COR-L47 (cell line): ENCODE data around the gene LDHD.

ENCODE experiments used
- DNase-seq: peaks from one replicate; lab custom pipeline; 2025; lab: John Stamatoyannopoulos, UW

LDHD gene

DNA sequence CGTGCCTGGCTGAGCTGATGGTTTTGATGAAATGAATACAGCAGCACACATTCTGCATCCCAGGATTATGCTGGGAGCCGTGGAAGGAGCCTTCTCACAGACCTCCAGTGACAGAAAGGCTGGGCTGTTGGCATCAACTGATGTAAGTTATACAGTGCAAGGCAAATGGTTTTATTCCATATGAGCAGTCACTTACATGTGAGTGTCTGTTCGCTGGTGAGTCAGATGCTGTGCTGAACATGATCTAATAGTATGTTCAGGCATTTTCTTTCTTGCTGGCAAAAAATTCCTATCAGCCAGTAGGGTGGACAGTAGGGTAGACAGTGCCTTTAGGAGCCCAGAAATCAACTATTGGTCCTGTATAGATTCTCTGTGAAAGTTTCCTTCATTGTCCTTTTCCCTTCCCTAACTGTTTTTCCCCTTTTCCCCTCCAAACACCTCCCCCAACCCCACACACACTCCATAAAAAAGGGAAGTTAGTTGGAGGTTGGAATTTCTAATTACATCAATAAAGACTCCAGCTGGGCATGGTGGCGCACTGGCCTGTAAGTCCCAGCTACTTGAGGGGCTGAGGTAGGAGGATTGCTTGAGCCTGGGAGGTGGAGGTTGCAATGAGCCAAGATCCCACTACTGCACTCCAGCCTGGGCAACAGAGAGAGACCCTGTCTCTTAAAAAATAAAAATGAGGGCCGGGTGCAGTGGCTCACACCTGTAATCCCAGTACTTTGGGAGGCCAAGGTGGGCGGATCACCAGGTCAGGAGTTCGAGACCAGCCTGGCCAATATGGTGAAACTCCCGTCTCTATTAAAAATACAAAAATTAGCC is 36.2 kb downstream of the LDHD start:
- DNase-seq: no peak

DNA sequence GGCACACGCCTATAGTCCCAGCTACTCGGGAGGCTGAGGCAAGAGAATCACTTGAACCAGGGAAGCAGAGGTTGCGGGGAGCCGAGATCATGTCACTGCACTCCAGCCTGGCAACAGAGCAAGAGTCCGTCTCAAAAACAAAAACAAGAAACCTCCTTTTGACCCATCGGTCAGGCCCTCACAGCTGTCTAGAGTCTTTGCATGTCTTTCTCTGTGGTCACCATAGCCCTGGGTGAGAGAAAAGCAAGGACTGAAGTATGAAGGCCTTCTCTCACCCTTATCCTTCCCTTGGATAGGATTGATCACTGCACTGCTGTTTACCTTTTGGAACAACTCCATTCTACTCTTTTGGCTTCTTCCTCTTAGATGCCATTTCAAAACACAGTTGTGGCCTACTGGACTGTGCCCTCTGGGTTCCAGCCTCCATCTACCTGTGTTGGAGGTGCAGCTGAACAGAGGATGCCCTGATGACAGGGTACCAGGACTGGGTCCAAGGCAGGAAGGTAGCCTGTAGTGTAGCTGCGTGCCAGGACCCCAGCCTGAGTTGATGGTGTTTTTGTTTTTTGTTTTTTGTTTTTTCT is 37.1 kb downstream of the LDHD start:
- DNase-seq: no peak

DNA sequence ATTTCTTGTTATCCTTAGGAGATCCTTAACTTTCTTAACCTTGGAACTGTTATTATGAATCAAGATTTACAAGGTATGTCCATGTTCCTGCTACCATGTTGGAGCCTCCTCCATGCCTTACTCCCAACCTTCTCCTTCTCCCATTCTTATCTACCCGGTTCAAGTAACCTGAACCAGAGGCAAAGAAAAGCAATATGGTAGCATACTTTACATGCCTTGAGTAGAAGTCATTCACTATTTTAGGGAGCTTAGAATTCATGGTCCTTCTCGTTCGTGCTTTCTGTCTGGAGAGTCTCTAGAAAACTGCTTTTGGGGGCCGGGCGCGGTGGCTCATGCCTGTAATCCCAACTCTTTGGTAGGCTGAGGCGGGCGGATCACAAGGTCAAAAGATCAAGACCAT is 37.7 kb downstream of the LDHD start:
- DNase-seq: no peak

DNA sequence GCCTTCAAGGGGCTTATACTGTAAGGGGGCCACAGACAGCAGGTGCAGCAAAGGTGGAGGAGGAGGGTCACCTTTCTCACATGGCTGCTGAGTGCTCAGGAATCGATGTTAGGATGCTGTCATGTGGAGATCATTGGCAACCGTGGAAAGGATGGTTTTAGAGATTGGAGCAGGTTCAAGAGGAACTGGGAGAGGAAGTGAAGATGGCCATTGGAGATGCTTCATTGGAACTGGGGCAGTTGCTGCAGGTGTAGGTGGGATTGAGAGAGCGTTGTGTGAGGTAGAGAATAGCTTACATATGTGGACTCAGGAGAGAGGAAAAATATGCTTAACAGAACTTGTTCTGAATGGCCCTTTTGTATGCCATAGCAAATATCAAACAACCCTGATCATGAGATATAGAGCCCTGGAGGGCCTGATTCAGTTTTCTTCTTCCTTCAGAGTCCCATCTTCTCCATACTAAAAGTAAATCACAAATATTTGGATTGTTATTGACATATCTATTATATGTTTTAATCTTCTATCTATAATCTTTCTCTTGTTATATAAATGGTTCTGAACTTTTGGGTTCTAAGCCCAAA is 40.8 kb downstream of the LDHD start:
- DNase-seq: no peak

DNA sequence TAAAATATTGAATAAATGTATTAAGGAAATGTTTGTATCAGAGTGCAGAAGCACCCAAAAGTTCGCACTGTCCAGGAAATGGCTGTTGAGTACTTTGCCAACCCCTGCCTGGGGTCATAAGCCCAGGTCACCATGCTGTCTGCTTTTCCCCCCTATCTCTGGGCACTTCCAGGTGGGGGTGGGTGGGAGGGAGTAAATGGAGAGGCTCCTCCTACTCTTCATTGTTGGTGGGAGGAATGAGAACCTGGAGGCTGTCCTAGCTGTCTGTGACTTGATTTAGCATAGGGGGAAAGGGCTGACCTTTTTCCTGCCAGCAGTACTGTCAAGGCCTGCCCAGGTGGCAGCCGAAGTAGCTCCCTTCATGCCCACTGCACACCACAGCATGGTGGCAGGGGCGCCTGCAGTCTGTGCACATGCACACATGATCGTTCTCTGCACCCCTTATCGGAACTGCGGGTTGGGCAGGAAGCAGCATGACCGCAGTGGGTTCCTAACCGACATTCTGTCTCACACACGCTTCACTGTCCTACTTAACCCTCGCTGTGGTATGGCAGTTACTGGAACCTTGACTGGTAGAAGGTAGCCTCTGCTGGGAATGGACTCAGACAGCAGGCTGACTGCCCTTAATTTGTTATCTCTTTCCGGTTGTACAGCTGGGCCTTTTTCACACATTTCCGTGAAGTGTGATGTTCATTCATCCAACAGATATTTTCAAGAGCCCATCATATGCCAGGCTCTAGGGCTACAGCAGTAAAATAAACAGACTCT is 41.5 kb downstream of the LDHD start:
- DNase-seq: no peak

DNA sequence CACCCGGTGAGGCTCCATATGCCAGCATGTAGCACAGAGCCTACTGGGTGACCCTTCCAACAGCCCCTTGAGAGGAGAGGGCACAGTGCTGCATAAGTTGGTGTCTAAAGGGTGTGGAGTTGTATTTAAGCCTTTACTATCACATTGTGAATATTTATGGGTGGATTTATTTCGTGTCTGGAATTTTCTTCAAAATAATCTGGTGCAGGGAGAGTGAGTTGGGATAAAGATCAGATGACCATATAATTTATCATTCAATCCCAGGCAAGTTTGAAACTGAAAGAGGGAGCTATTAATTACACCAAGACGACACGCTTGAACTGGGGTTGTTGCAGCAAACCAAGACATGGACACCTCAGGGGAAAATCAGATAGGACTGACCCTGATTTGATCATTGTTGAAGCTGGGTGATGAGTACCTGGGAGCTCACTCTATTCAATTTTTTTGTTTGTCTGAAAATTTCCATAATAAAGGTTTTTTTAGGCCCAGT is 42.2 kb downstream of the LDHD start:
- no peak for DNase-seq

DNA sequence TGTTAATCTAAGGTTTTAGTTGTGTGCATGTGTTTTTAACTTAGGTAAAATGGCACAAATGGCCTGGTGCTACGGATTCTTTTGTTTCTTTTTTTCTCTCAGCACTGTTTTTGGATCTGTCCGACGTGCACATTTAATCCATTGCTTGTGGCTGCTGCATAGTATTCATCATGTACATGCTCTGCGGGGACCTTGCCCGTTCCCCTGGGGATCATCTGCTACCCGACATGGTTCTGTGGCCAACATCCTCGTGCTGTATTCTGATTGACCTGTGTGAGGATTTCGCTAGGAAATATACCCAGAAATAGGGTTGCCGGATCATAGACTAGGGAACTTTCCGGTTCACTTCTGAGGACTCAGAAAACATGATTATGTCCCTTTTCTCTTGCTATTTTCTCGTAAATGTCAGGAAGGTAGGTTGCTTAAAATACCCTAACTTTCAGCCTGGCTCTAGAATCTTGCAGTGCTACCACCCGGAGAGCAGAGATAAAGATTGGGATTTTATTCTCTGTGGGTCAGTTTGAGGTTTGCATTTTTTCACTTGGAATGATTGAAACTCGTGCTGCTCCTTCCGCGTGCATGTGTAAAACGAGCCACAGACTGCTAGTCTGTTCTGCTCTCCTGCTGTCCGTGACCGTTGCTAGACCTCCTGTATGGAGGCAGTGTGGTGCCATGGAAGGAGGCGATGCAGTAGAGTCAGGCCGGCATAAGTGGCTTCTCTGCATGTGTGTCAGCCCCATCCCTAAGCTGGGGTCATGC is 42.9 kb downstream of the LDHD start:
- DNase-seq: no peak

DNA sequence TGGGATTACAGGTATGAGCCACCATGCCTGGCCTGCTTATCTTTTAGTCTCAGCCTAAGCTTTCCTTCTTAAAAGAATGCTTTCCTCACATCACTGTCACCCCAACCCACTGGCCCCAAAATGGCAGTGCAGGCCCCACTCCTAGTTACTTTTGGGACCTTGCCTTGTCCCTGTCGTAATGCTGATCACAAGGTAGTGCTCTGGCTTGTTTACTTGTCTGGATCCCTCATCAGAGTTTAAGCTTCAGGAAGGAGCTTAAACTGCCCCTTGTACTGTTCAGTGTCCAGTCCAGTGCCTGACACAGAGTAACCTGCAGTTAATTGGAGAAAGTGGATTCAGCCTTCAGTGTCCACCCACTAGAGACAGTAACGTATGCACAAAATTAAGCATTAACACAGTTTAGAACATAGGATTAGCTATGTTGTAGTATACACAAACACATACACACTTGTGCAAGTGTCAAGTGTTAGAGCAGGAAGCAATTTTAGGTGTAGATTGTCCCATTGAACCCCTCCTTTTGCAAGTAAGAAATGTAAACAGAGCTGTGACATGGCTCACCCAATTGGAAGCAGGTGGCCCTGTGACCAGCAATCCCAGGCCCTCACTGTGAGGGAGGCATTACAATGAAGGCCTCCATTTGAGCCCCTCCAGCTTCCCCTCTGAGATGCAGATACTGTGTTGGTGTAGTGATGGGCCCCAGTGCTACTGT is 44.2 kb downstream of the LDHD start:
- no peak for DNase-seq

DNA sequence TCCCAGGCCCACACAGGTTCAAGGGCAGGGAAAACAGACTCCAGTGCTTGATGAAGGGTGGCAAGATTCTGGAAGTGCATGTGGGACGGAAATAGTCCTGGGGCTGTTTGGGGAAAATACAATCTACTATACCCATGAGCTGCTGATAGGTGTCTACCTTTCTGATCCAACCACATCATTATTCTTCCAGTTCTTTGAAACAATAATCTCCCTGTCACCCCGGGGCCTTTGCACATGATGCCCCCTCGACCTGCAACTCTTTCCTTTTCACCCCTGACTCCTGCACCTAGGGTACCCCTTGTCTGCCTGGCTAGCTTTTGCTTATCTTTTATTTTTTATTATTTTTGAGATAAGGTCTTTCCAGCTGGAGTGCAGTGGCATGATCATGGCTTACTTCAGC is 45.0 kb downstream of the LDHD start:
- DNase-seq: no peak

DNA sequence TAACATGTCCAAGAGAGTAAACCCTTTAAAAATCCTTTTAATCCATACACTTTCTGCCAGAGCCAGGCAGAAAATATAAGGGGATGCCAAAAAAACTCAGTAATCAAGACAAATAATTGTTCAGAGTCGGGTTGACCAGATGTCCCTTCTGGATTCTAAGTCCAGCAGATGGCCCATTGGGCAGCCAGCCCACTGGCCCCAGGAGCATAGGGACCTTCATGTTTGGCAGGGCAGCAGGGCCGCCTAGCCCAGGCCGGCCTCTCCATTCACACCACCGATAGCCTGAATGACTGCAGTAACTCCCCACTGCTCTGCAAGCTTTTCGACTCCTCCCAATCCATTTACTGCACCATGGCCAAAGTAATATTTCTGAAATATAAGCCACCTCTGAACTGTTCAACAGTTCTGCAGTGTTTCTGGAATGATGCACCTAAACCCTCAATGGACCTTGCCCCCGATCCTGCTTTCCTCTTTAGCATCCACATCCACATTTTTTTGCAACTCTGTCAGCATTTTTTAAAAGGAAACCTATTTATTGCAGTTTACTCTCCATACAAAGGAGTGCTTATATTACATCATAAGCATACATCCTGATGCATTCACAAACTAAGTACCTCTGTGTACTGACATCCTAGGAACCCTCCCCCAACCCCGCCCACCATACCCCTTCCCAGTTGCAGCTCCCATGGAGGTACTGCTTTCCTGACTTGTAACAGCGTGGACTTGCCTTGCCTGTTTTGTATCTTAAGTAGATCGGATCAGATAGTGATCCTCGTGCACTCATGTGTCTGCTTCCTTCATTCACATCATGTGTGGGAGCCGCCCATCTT is 46.4 kb downstream of the LDHD start:
- no peak for DNase-seq

DNA sequence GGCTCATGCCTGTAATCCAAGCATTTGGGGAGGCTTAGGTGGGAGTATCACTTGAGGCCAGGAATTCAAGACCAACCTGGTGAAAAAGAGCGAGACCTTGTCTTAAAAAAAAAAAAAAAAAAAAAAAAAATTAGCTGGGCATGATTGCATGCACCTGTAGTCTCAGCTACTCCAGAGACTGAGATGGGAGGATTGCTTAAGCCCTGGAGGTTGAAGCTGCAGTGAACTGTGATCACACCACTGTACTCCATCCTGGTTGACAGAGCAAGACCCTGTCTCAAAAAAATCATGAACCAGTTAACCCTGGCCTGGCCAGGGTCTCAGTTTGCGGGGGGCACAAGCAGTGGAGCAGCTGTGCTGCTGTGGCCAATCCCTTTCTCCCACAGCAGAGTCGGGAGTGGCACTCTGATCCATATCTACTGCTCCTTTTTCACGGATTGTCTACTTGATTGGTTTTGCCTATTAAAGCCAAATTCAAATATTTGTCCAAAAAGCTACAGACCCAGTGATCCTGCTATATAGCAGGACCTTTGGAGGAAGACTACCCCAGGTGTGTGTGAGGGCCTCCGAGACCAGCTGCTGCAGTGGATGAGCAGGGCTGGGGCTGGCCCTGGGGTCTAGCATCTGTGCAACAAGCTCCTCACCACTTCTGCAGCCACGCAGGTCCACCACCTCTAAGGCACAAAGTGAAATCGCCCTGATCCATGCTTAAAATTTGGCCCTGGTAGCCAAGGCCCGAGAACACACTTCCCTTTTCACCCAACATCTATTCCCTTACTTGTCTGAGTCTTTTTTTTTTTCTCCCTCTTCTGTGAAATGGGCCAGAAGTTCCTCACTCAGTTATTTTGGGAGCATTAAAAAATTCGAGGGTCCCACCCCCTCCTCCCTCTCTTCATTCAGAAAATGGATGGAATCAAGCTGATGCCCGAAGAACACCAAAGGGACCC is 48.2 kb downstream of the LDHD start:
- DNase-seq: no peak

DNA sequence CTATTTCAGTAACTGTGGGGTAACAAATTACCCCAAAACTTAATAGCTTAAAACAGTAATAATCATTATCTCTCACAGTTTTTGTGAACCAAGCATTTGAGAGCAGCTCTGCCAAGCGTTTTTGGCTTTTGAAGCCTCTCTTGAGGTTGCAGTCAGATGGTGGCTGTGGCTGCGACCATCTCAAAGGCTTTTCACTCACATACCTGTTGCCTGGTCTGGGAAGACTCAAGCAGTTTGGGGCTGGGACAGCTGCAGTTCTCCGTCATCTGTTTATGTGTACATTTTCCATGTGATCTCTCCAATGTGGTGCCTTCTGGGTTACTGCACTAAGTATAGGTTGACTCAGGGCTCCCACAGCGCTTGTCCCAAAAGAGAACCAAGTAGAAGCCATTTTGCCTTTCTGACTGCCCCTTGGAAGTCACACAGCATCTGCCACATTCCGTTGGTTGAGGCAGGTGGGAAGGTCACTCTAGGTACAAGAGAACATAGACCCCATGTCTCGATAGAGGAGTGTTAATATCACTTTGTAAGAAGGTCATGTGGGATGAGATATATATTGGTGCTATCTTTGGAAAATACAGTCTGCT is 49.6 kb downstream of the LDHD start:
- DNase-seq: no peak

DNA sequence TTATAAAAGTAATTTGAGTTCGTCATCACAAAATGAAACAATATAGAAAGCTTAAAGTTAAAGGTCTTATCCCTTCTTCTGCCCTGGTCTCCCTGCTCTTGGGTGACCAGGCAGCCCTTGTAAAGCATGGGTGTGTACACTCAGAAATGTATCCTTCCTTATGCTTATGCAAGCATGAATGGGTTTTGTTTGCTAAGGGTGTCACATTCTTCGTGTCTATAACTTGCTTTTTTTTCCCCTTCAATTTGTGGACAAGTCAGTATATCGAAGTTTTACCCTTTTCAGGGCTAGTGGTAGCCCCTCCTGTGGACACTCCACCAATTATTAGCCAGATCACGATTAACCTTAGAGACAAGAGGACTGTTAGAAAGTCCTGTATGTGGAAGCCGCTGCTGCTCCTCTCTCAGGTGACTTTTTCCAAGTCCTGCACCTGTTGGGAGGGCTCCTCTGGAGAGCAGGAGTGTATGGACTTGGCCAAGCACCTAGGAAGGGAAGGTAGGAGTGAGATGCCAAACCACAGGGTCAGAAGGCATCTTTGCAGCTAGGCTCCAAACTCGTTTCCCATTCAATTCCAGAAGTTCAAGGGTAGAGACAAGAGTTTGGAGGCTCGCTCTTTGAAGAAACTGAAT is 50.9 kb downstream of the LDHD start:
- DNase-seq: no peak

DNA sequence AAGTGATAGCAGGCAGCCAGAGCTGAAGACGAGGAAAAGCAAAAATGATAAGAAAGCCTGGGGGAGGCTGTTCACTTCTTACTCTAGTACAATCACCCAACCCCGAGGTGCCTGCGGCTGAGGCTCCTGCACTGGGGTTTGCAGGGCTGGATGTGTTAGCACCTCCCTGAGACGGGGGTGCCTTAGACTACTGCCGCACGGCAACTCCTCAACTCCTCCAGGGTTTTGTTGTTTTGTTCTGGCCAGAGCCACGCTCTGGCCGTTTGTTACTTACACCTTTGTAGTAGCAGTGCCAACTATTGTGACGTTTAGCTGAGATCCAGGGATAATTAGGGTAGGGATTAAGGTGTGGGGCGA is 51.5 kb downstream of the LDHD start:
- DNase-seq: no peak

DNA sequence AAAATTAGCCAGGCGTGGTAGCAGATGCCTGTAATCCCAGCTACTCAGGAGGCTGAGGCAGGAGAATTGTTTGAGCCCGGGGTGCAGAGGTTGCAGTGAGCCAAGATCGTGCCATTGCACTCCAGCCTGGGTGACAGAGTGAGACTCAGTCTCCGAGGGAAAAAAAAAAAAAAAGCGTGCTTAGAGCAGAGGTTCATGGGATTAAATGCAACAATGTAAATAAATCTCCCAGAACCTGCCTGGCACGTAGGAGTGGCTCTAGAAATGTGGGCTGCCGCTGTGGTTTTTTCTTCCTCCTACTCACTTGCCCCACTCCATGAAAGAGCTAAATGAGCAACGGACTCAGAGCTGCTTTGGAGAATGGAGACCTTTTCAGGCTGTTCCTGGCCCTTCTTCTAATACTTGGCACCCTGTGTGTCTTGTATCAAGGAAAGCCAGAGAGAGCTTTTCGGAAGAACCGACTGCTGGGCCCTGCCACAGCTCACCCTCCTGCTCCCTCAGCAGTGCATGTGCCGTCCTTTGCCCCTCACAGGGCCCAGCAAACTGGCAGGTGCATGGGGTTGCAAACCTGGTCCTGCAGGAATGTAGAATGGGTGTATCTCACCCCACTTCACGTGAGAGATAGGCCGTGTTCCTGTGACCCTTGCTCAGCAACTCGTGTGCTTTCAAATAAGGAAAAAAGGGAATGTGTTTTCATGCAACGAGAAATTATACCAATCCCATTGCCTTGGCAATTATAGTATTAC is 52.0 kb downstream of the LDHD start:
- no peak for DNase-seq

DNA sequence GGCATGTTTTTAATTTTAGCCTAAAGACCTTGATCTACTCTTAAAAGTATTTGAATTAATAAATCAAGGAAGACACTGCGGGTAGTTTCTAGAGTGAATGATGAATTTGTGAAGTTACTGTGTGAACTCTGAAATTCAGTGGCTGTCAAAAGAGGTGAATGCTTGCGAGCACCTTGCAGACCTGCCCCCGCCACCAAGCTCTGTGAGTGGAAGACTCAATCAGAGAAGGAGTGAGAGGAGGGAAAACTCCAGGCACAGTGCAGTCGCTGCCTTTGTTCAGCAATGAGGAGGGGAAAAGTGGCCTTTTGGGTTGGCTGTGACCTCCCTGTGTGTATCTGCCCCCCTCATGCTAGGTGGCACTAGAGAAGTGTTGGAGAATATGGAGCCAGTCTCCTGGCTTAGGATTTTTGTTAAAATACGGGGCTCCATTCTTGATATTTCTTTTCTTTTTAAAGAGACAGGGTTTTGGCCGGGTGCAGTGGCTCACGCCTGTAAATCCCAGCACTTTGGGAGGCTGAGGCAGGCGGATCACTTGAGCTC is 53.0 kb downstream of the LDHD start:
- DNase-seq: no peak

DNA sequence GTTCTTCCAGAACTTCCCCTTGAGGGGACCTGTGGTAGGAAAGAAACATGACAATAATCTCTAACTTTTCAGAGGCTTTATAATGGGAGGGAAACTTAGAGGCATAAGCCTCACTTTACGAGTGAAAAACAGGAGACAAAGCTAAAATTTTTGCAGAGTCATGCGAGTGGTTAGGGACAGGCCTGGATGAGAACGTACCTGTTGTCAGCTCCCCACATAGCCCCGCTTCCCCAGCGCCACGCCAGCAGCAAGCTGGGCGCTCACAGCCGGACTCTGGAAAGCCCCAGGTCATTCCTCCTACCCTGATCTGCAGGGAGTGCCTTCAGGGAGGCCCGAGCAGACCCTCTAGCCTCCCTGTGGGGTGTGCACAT is 53.6 kb downstream of the LDHD start:
- DNase-seq: no peak
